H1 (cell line): ENCODE data around the gene ADCY7. TPM values are rescaled to one million over a fixed set of nuclear protein-coding genes. Genes with fewer than 3 reads are reported as not detected.

Experiments
- CTCF ChIP-seq, 3 experiments: IDR thresholded peaks; 1 replicate in 2 of 3; 2 replicates in 1 of 3; pipeline versions ENCODE4 v1.5.1 to v1.6.1; 2011; ENCODE audit warnings: low read length in 3 of 3, mild to moderate bottlenecking in 3 of 3, inconsistent platforms in 2 of 3, low read depth in 1 of 3, moderate library complexity in 1 of 3; ENCODE audit not compliant: insufficient read depth in 1 of 3; ENCODE audit errors: control extremely low read depth in 1 of 3
- KDM1A ChIP-seq: fragments of 200-600, 300-600 bp; sonication (generic); IDR thresholded peaks from 2 replicates; pipeline ENCODE4 v1.7.1; 2016; ENCODE audit warnings: mild to moderate bottlenecking, low read length, borderline replicate concordance
- POLR2A ChIP-seq, 2 experiments: IDR thresholded peaks; 1 replicate in 1 of 2; 2 replicates in 1 of 2; pipeline ENCODE4 v1.6.1; 2011; ENCODE audit warnings: low read depth in 2 of 2, low read length in 2 of 2, mild to moderate bottlenecking in 2 of 2; ENCODE audit errors: control extremely low read depth in 1 of 2
- RAD21 ChIP-seq, 2 experiments: IDR thresholded peaks in 1 of 2; conservative IDR thresholded peaks in 1 of 2; 2 replicates each; pipeline ENCODE4 v1.6.1; 2011; ENCODE audit warnings: low read depth in 2 of 2, low read length in 2 of 2, improper control_type of control experiment in 1 of 2, inconsistent platforms in 1 of 2, mild to moderate bottlenecking in 1 of 2, moderate library complexity in 1 of 2
- SIN3A ChIP-seq, 2 experiments: IDR thresholded peaks in 1 of 2; conservative IDR thresholded peaks in 1 of 2; 2 replicates each; pipeline ENCODE4 v1.6.1; 2011 to 2012; ENCODE audit warnings: low read length in 2 of 2, improper control_type of control experiment in 1 of 2, low read depth in 1 of 2, mild to moderate bottlenecking in 1 of 2
- SUZ12 ChIP-seq: fragments of 200-600 bp; sonication (generic); IDR thresholded peaks from 2 replicates; pipeline ENCODE4 v1.6.1; 2012; ENCODE audit warnings: mild to moderate bottlenecking, inconsistent platforms, low read length, moderate library complexity, mixed read lengths
- polyA plus RNA-seq, 7 experiments: library from polyadenylated mRNA; depleted of rRNA in 3 of 7; stranded (reverse) in 5 of 7; unstranded in 2 of 7; fragments of >200 nt in 5 of 7; fragments of 200-250 nt in 2 of 7; gene quantifications; 1 replicate in 5 of 7; 2 replicates in 1 of 7; 4 replicates in 1 of 7; pipeline versions ENCODE4 v1.2.1 to v1.2.3, GENCODE V29; 2011 to 2013; ENCODE audit warnings: missing spikeins in 2 of 7, mixed read lengths in 2 of 7
- total RNA-seq: library from RNA; stranded (reverse); fragmentation: NEBNext Ultra II Directional; extraction: Animal tissue kit (Norgen Biotek cat#: 25700); gene quantifications from 2 replicates; pipeline ENCODE4 v1.2.1, GENCODE V29; 2021

Gene ADCY7
- total and polyA plus RNA-seq, 2 of the 8 experiments (the other 6 are each of a cell fraction or from before 2014, with no cell fraction given), result 2.4 to 5.1 TPM

DNA sequence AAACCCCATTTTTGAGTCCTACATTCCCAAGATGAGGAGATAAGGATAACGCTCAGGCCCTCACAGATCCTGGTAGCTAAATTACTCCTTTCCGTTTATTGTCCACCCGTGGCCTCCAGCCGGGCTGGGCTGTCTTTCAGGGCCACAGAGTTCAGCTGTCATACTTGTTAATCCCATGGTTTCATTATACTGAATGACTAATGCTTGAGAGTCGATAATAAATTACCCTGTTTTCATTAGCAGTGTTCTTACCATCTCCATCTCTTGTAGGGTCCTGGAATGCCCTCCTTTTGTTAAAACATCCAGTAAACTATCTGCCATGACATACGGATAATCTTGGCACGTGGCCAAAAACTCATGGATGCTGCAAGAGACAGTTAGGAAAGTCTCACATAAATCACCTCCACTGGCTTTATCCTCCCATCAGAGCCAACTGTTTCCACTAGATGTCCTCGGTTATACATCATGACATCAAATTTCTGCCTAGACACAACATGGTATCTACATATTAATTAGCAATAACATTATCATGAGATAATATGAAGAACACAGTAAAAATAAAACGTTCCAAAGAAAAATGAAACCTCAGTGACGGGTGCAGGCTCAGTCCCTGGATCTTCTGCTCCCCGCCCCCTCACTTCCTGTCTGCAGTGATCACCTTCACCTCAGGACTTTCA lies 57.1 kb downstream of the ADCY7 start (continued):
- TF ChIP-seq SUZ12, result no peak
- TF ChIP-seq POLR2A (IDR thresholded peaks at IDR 0.05; ENCODE audit: control extremely low read depth in 1 of 2, low read depth in 2 of 2, low read length in 2 of 2), result no peak
- TF ChIP-seq RAD21 (IDR thresholded peaks at IDR 0.05 in 1 of 2, conservative IDR thresholded peaks at IDR 0.05 in 1 of 2; ENCODE audit: low read depth in 2 of 2, low read length in 2 of 2), result peak; percentile 13 to 30; a peak in 2 of 4 replicates
- TF ChIP-seq CTCF (IDR thresholded peaks at IDR 0.05; ENCODE audit: control extremely low read depth in 1 of 3, insufficient read depth in 1 of 3, low read depth in 1 of 3, low read length in 3 of 3), result peak in 1 of 3 experiments; percentile 30; a peak in 1 of 4 replicates
- no peak for TF ChIP-seq SIN3A (conservative IDR thresholded peaks at IDR 0.05 in 1 of 2, IDR thresholded peaks at IDR 0.05 in 1 of 2; ENCODE audit: low read depth in 1 of 2, low read length in 2 of 2)
- TF ChIP-seq KDM1A, result no peak
